OCI-LY7 (cell line): ENCODE measurements around the gene SESN3. TPM values are rescaled to one million over a fixed set of nuclear protein-coding genes. Genes with fewer than 3 reads are reported as not detected.
A peak's percentile ranks its signal among the peaks of the same experiment; 100 is the strongest.

ENCODE experiments used
- BruUV-seq: library from RNA; stranded (reverse); fragments of 400-500 nt; replicated peaks from 2 replicates; lab custom pipeline; 2021; lab: Mats Ljungman, UMichigan
- CTCF ChIA-PET: fragments of 300-600 bp; sonication (Branson Sonifier 250); formaldehyde crosslinking; loops from one replicate; lab custom pipeline; 2022; ENCODE audit warnings: antibody characterized with exemption; ENCODE audit not compliant: unreplicated experiment; lab: Charles Lee
- POLR2A ChIA-PET: fragments of 300-600 bp; sonication (Branson Sonifier 250); formaldehyde crosslinking; loops from one replicate; lab custom pipeline; 2022; ENCODE audit warnings: antibody characterized with exemption; lab: Charles Lee
- DNase-seq: peaks from one replicate; pipeline ENCODE4 v3.0.0-alpha.2; 2015; ENCODE audit warnings: low spot score
- H2AFZ ChIP-seq: fragments of 200-600 bp; sonication (generic), shearing (Covaris generic); 2 replicates; pipeline ENCODE4 v1.6.1; 2014; ENCODE audit warnings: mild to moderate bottlenecking, antibody characterized with exemption, low read length, moderate library complexity
- H3K27ac ChIP-seq: fragments of 200-600 bp; sonication (generic); 2 replicates; pipeline ENCODE4 v1.5.1; 2014; ENCODE audit warnings: mixed run types, low read depth, mild to moderate bottlenecking, moderate library complexity, low read length, inconsistent platforms; ENCODE audit not compliant: poor library complexity, severe bottlenecking
- H3K36me3 ChIP-seq: fragments of 200-600 bp; sonication (generic); 2 replicates; pipeline ENCODE4 v1.6.1; 2014; ENCODE audit warnings: mild to moderate bottlenecking, antibody characterized with exemption, low read length, moderate library complexity, mixed read lengths; ENCODE audit not compliant: insufficient read depth
- H3K4me1 ChIP-seq: fragments of 200-600 bp; sonication (generic); 2 replicates; pipeline ENCODE4 v1.5.1; 2014; ENCODE audit warnings: mild to moderate bottlenecking, low read length; ENCODE audit not compliant: insufficient read depth, poor library complexity, severe bottlenecking
- H3K4me2 ChIP-seq: fragments of 200-600 bp; sonication (generic); 2 replicates; pipeline ENCODE4 v1.6.1; 2014; ENCODE audit warnings: mild to moderate bottlenecking, low read length
- H3K4me3 ChIP-seq: fragments of 200-600 bp; sonication (generic); 2 replicates; pipeline ENCODE4 v1.5.1; 2014; ENCODE audit warnings: mild to moderate bottlenecking, low read depth, low read length; ENCODE audit not compliant: poor library complexity, severe bottlenecking
- H3K79me2 ChIP-seq: fragments of 200-600 bp; sonication (generic); 2 replicates; pipeline ENCODE4 v1.6.1; 2016; ENCODE audit warnings: low read depth, mild to moderate bottlenecking, low read length, moderate library complexity, mixed read lengths; ENCODE audit not compliant: insufficient read depth
- H3K9me2 ChIP-seq: fragments of 200-600 bp; sonication (generic); 2 replicates; pipeline ENCODE4 v1.6.1; 2016; ENCODE audit warnings: mild to moderate bottlenecking, low read length, mixed read lengths; ENCODE audit not compliant: insufficient read depth
- H3K9me3 ChIP-seq: fragments of 200-600 bp; sonication (generic); 2 replicates; pipeline ENCODE4 v1.6.1; 2014; ENCODE audit warnings: mild to moderate bottlenecking, mixed run types, low read length, mixed read lengths
- H4K20me1 ChIP-seq: fragments of 200-600 bp; sonication (generic); 2 replicates; pipeline ENCODE4 v1.6.1; 2014; ENCODE audit warnings: mild to moderate bottlenecking, antibody characterized with exemption, low read length, moderate library complexity, mixed read lengths; ENCODE audit not compliant: insufficient read depth
- CTCF ChIP-seq: fragments of 200-600 bp; sonication (generic); conservative IDR thresholded peaks from 2 replicates; pipeline ENCODE4 v1.5.1; 2014; ENCODE audit warnings: mild to moderate bottlenecking, antibody characterized with exemption, low read length, moderate library complexity, mixed read lengths
- EZH2phosphoT487 ChIP-seq: fragments of 200-600 bp; sonication (generic); IDR thresholded peaks from 2 replicates; pipeline ENCODE4 v1.6.1; 2018; ENCODE audit warnings: low read depth, borderline replicate concordance, mild to moderate bottlenecking, mixed run types, antibody characterized with exemption, low read length, moderate library complexity, mixed read lengths
- intact Hi-C: fragments of 100-400 bp; cut with micrococcal nuclease; formaldehyde crosslinking; loops from one replicate; pipeline ENCODE4 v1.10.0; 2022; ENCODE audit not compliant: unreplicated experiment
- total RNA-seq, 2 experiments: library from RNA; depleted of rRNA in 1 of 2; stranded (reverse); fragments of >200 nt in 1 of 2; shearing (Covaris generic) in 1 of 2; gene quantifications; 2 replicates each; pipeline ENCODE4 v1.2.3, GENCODE V29; 2014 to 2022

The SESN3 gene
- total RNA-seq, 2 experiments from 2014 or later = 4.4 to 9.6 TPM

- peaks cover 35% of the 10 kb centered on the region for H3K4me1 ChIP-seq
- H2AFZ ChIP-seq = peak overlapping the region; percentile 80
- TSS peak; percentile 96 for BruUV-seq
- ChIA-PET CTCF (interaction anchor here (0.6 to 2.3 kb wide), 11 partner anchors 10 to 516 kb away, joined by 3 to 24 read pairs (median 3); no protein-coding TSS in a partner anchor), POLR2A (interaction anchor here (0.7 to 5.2 kb wide), 33 partner anchors 9 to 691 kb away, joined by 3 to 122 read pairs (median 4); partner anchors contain the start of gene ENDOD1)
- H3K79me2 ChIP-seq = peaks cover 9% of the 10 kb centered on the region; the same call in 1 of the 2 replicates
- peak overlapping the region; percentile 61 for H3K27ac ChIP-seq
- H3K36me3 ChIP-seq = no peaks in the 10 kb centered on the region
- no peaks in the 10 kb centered on the region for H3K9me3 ChIP-seq
- intact Hi-C loops = loop anchor here (1.0 to 5.0 kb wide), 4 partner anchors 22 to 480 kb away; no protein-coding TSS in a partner anchor
- H3K4me2 ChIP-seq = peak overlapping the region; percentile 88
- DNase-seq = peak; percentile 18
- peaks cover 6% of the 10 kb centered on the region; the same call in 1 of the 2 replicates for H4K20me1 ChIP-seq
- H3K9me2 ChIP-seq = no peaks in the 10 kb centered on the region
- peak overlapping the region; percentile 83 for H3K4me3 ChIP-seq
- TF ChIP-seq CTCF = no peak; the same call in 1 of the 2 replicates
- TF ChIP-seq EZH2phosphoT487 = no peak
These were observed 1.0 kb upstream of the SESN3 start for GRCh38 chr11:95231881-95232605.

GRCh38 chr11:95230810-95231126 lies 234 bp downstream of the SESN3 start:
- intact Hi-C loops = loop anchor here (1.0 to 5.0 kb wide), 4 partner anchors 24 to 482 kb away; no protein-coding TSS in a partner anchor
- no peak overlapping the region for H3K27ac ChIP-seq
- H3K79me2 ChIP-seq = peaks cover 9% of the 10 kb centered on the region; the same call in 1 of the 2 replicates
- ChIA-PET CTCF (interaction anchor here (0.7 to 2.3 kb wide), 8 partner anchors 11 to 162 kb away, joined by 3 to 24 read pairs (median 8); no protein-coding TSS in a partner anchor), POLR2A (interaction anchor here (0.6 to 5.2 kb wide), 29 partner anchors 9 to 1490 kb away, joined by 3 to 122 read pairs (median 5); partner anchors contain the start of genes ENDOD1 and SRSF8)
- peak overlapping the region; percentile 71; the same call in 1 of the 2 replicates for H2AFZ ChIP-seq
- no peak for DNase-seq
- H3K9me3 ChIP-seq = no peaks in the 10 kb centered on the region
- H3K4me1 ChIP-seq = peaks cover 35% of the 10 kb centered on the region
- no peak for TF ChIP-seq CTCF
- H3K4me3 ChIP-seq = peak overlapping the region; percentile 83
- no peaks in the 10 kb centered on the region for H3K9me2 ChIP-seq
- H4K20me1 ChIP-seq = peaks cover 6% of the 10 kb centered on the region; the same call in 1 of the 2 replicates
- BruUV-seq = no TSS peak
- no peaks in the 10 kb centered on the region for H3K36me3 ChIP-seq
- peak overlapping the region; percentile 99 for H3K4me2 ChIP-seq
